Endothelial cell of umbilical vein (primary cell): Measurements from ENCODE around the gene RALGPS2. TPM values are rescaled to one million over a fixed set of nuclear protein-coding genes. Genes with fewer than 3 reads are reported as not detected.

Source experiments
- BruUV-seq: library from RNA; stranded (reverse); fragments of 400-500 nt; replicated peaks from 2 replicates; lab custom pipeline; 2021; lab: Mats Ljungman, UMichigan
- CTCF ChIA-PET: fragments of 300-600, 350-600 bp; sonication (Branson Sonifier 250); formaldehyde crosslinking; loops from one replicate; lab custom pipeline; 2021; ENCODE audit warnings: antibody characterized with exemption, inconsistent platforms; lab: Charles Lee
- POLR2A ChIA-PET: fragments of 300-600, 350-600 bp; sonication (Branson Sonifier 250); formaldehyde crosslinking; loops from one replicate; lab custom pipeline; 2021; ENCODE audit warnings: antibody characterized with exemption, inconsistent platforms; lab: Charles Lee
- DNase-seq: peaks from one replicate; pipeline ENCODE4 v3.0.0-alpha.2; 2011; ENCODE audit warnings: low read depth, low spot score
- FAIRE-seq: peaks from 2 replicates; lab custom pipeline; 2011; peaks lifted over from hg19 to GRCh38; lab: Jason Lieb, UNC
- H2AFZ ChIP-seq: 2 replicates; pipeline ENCODE4 v1.6.0; 2012; ENCODE audit warnings: low read depth, low read length, control low read depth, inconsistent platforms
- H3K27ac ChIP-seq: 2 replicates; pipeline ENCODE4 v1.5.1; 2011; ENCODE audit warnings: low read depth, mild to moderate bottlenecking, control low read depth, low read length, moderate library complexity; ENCODE audit not compliant: insufficient read depth
- H3K27me3 ChIP-seq, 2 experiments: 2 replicates each; pipeline versions ENCODE4 v1.6.0 to v1.6.1; 2011; ENCODE audit warnings: low read length in 2 of 2, mixed read lengths in 1 of 2; ENCODE audit not compliant: control insufficient read depth in 2 of 2, insufficient read depth in 2 of 2
- H3K36me3 ChIP-seq, 2 experiments: 2 replicates in 1 of 2; 3 replicates in 1 of 2; pipeline ENCODE4 v1.5.1; 2011; ENCODE audit warnings: low read length in 2 of 2, mild to moderate bottlenecking in 1 of 2, moderate library complexity in 1 of 2; ENCODE audit not compliant: control insufficient read depth in 2 of 2, insufficient read depth in 2 of 2; ENCODE audit errors: extremely low read depth in 1 of 2
- H3K4me1 ChIP-seq: 3 replicates; pipeline ENCODE4 v1.5.1; 2011; ENCODE audit warnings: mild to moderate bottlenecking, low read length; ENCODE audit not compliant: control insufficient read depth, insufficient read depth; ENCODE audit errors: extremely low read depth
- H3K4me2 ChIP-seq: 2 replicates; pipeline ENCODE4 v1.6.1; 2011; ENCODE audit warnings: low read length, control low read depth, mixed read lengths; ENCODE audit not compliant: insufficient read depth
- H3K4me3 ChIP-seq, 3 experiments: fragments of 200-600 bp in 1 of 3; sonication (generic), shearing (Covaris generic) in 1 of 3; replicated peaks in 1 of 3; 2 replicates each; pipeline ENCODE4 v1.5.1; 2011 to 2016; ENCODE audit warnings: control low read depth in 3 of 3, low read length in 3 of 3, mild to moderate bottlenecking in 2 of 3, inconsistent platforms in 1 of 3, low read depth in 1 of 3, moderate library complexity in 1 of 3; ENCODE audit not compliant: insufficient read depth in 1 of 3
- H3K79me2 ChIP-seq: 2 replicates; pipeline ENCODE4 v1.6.0; 2012; ENCODE audit warnings: low read length, inconsistent platforms; ENCODE audit not compliant: control insufficient read depth, insufficient read depth
- H3K9ac ChIP-seq: replicated peaks from 2 replicates; pipeline ENCODE3; 2011; ENCODE audit warnings: low read length, control low read depth; ENCODE audit not compliant: insufficient read depth; ENCODE audit errors: extremely low read depth
- H3K9me1 ChIP-seq: replicated peaks from 3 replicates; pipeline ENCODE4 v1.6.0; 2011; ENCODE audit warnings: mild to moderate bottlenecking, low read length; ENCODE audit not compliant: control insufficient read depth, insufficient read depth; ENCODE audit errors: extremely low read depth
- H3K9me3 ChIP-seq: replicated peaks from 2 replicates; pipeline ENCODE4 v1.5.1; 2012; ENCODE audit warnings: low read length, inconsistent platforms; ENCODE audit not compliant: control insufficient read depth, insufficient read depth
- H4K20me1 ChIP-seq: replicated peaks from 2 replicates; pipeline ENCODE3; 2011; ENCODE audit warnings: mild to moderate bottlenecking, low read length; ENCODE audit not compliant: control insufficient read depth, insufficient read depth; ENCODE audit errors: extremely low read depth
- CTCF ChIP-seq, 2 donors: IDR thresholded peaks; 1 replicate in 1 of 2; 2 replicates in 1 of 2; pipeline ENCODE4 v1.5.1; 2011; ENCODE audit warnings: low read length in 2 of 2, mild to moderate bottlenecking in 2 of 2, moderate library complexity in 2 of 2, control low read depth in 1 of 2, inconsistent platforms in 1 of 2, low read depth in 1 of 2; ENCODE audit not compliant: insufficient read depth in 1 of 2; ENCODE audit errors: extremely low read depth in 1 of 2
- EZH2 ChIP-seq: IDR thresholded peaks from 2 replicates; pipeline ENCODE4 v1.6.1; 2012; ENCODE audit warnings: borderline replicate concordance, low read depth, mild to moderate bottlenecking, moderate library complexity, low read length, inconsistent platforms; ENCODE audit not compliant: severe bottlenecking
- FOS ChIP-seq: IDR thresholded peaks from 2 replicates; pipeline ENCODE4 v1.6.1; 2011; ENCODE audit warnings: mild to moderate bottlenecking, low read length, moderate library complexity, borderline replicate concordance; ENCODE audit not compliant: insufficient read depth
- GATA2 ChIP-seq: IDR thresholded peaks from 2 replicates; pipeline ENCODE4 v1.7.0; 2011; ENCODE audit warnings: low read depth, mild to moderate bottlenecking, moderate library complexity, mixed read lengths, low read length; ENCODE audit not compliant: insufficient read length, insufficient read depth
- JUN ChIP-seq: IDR thresholded peaks from 2 replicates; pipeline ENCODE4 v1.6.1; 2011; ENCODE audit warnings: borderline replicate concordance, low read depth; ENCODE audit not compliant: insufficient read length, insufficient read depth
- MAX ChIP-seq: IDR thresholded peaks from 2 replicates; pipeline ENCODE4 v1.6.1; 2011; ENCODE audit not compliant: insufficient read depth, insufficient read length
- MYC ChIP-seq: IDR thresholded peaks from one replicate; pipeline ENCODE4 v1.6.1; 2011; ENCODE audit warnings: mild to moderate bottlenecking, low read depth, low read length
- POLR2A ChIP-seq: IDR thresholded peaks from 2 replicates; pipeline ENCODE4 v1.6.1; 2012; ENCODE audit warnings: low read depth, mild to moderate bottlenecking, control low read depth, low read length
- POLR2AphosphoS5 ChIP-seq: IDR thresholded peaks from 2 replicates; pipeline ENCODE4 v1.6.1; 2012; ENCODE audit warnings: low read depth, mild to moderate bottlenecking, control low read depth, low read length, moderate library complexity; ENCODE audit not compliant: insufficient read depth
- dilution Hi-C: fragments of 300-500 bp; cut with MboI; formaldehyde crosslinking; loops from one replicate; pipeline ENCODE4 v1.15.0; 2019; ENCODE audit warnings: low sequenced_read_pairs; ENCODE audit not compliant: extremely low pct_ligation_motif_present
- intact Hi-C: fragments of 100-400 bp; cut with micrococcal nuclease; formaldehyde crosslinking; loops from one replicate; pipeline ENCODE4 v1.10.0; 2022
- polyA plus RNA-seq, 4 experiments: library from polyadenylated mRNA; depleted of rRNA in 3 of 4; stranded (reverse) in 3 of 4; unstranded in 1 of 4; fragments of >200 nt; gene quantifications; 2 replicates each; pipeline versions ENCODE4 v1.2.1 to v1.2.3, GENCODE V29; 2011 to 2012; ENCODE audit warnings: missing spikeins in 1 of 4
- total RNA-seq: library from RNA; stranded (reverse); gene quantifications from 2 replicates; pipeline ENCODE4 v1.2.3, GENCODE V29; 2021

Gene RALGPS2
- total and polyA plus RNA-seq, 2 donors (not counting 3 experiments of a cell fraction or from before 2014, with no cell fraction given): 4.6 to 27.7 TPM

- H3K9me1 ChIP-seq: no peaks in the 10 kb centered on the region
- no peaks in the 10 kb centered on the region for H3K36me3 ChIP-seq
- TF ChIP-seq CTCF (IDR thresholded peaks at IDR 0.05; ENCODE audit: extremely low read depth in 1 of 2, insufficient read depth in 1 of 2, low read depth in 1 of 2, low read length in 2 of 2) (no peak), MAX (no peak), POLR2A (no peak), FOS (no peak), EZH2 (no peak), POLR2AphosphoS5 (no peak), JUN (no peak), GATA2 (no peak), MYC (no peak)
- H3K4me1 ChIP-seq: no peaks in the 10 kb centered on the region
- H3K4me3 ChIP-seq: no peak overlapping the region
- no peak overlapping the region for H2AFZ ChIP-seq
- no peaks in the 10 kb centered on the region for H3K79me2 ChIP-seq
- FAIRE-seq (peak; percentile 52), DNase-seq (no peak)
- BruUV-seq: no TSS peak
- H3K4me2 ChIP-seq: no peak overlapping the region
- no peaks in the 10 kb centered on the region for H3K27me3 ChIP-seq
- H4K20me1 ChIP-seq: no peaks in the 10 kb centered on the region
- no peak overlapping the region for H3K9ac ChIP-seq
- CTCF ChIA-PET: no interaction called here
- H3K27ac ChIP-seq: no peak overlapping the region
- POLR2A ChIA-PET: no interaction called here
- dilution Hi-C loops (no loop called here), intact Hi-C loops (no loop called here)
- H3K9me3 ChIP-seq: no peaks in the 10 kb centered on the region
Measured at GRCh38 chr1:178927003-178927402, 202.0 kb downstream of the RALGPS2 start.
